ENCODE measurements around the gene BAD.
A peak's percentile ranks its signal among the peaks of the same experiment; 100 is the strongest.

Gene BAD

GRCh38 chr11:64241491-64242374, 42.7 kb downstream of the BAD start:
- peak; percentile 97 for DNase-seq

- no peak for DNase-seq
Observed at GRCh38 chr11:64241241-64241490, 43.3 kb downstream of the BAD start.

DNA sequence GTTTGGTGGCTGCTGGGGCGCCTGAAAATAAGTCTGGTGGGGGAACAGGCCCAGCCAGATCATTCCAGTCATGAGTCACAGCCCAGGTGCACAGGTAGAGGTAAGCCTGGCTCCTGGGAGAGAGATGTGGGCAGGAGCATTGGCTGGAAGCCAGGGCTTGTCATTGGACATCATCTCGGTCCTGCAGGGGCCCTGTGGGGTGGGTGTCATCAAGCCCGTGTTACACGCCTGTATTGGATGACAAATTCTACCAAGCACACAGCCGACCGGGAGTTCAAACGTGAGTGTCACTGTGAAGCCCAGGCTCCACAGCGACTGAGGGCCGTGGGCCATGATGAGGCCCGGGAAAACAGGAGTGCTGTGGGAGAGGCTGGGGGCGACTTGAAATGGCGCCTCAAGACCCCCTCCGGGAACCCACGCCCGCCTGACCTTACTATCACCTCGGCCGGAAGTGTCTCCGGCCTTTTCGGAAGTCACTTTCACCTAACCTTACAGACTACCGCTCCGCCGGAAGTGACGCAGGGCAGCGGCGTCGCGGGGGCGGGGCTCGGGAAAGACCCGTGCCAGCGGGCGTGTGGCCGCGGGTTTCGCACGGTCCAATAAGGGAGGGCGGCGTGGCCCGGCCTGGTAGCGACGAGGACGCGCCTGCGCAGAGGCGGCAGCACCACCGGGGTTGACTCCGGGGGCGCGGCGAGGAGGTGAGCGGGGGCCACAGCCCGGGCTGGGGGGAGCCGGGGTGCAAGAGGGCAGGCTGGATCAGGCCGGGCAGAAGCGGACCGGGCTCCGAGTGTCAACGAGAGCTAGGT, 43.8 kb downstream of the BAD start, which contains the start of gene FKBP2:
Gene FKBP2 (plus strand): TSS at position 661 of the 806 bp plus-strand sequence. CDS start 1,293 bp downstream, outside the sequence.
- peak; percentile 100 for DNase-seq

DNA sequence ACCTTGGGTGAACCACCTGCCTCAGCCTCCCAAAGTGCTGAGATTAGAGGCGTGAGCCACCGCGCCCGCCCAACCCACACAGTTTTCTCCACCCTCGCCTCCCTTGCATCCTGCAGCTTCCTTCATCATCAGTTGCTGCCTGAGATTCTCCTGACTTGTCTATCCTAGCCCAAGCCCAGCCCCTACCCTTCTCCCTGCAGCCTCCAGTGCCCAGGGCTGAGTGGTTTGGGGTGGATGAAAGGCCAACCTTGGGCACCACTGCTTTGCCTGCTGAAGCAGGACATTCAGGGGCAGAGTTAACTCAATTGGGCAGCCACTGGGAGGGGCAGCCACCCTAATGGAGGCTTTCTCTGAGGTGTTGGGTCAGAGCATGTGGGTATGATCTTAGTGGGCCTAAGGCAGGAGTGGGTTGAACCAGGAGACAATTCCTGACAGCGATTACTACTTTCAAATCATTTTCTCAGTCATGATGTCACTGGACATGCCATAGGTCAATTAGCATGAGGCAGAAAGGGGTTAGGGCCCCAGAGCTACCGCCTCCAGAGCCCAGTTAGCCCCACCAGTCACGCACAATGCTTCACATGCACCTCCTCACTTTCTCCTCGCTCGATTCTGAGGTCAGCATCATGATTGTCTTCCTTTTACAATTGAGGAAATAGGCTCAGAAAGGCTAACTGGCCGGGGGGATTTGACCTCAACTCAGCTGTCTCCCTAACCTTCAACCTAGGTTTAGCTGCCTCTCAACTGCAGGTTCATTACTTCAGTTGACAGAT, 44.6 kb downstream of the BAD start:
- no peak for DNase-seq

GRCh38 chr11:64238999-64239398, 45.5 kb downstream of the BAD start:
- DNase-seq = no peak

GRCh38 chr11:64238076-64238475, 46.4 kb downstream of the BAD start:
- no peak for DNase-seq

GRCh38 chr11:64237484-64237951, 46.9 kb downstream of the BAD start:
- no peak for DNase-seq

DNA sequence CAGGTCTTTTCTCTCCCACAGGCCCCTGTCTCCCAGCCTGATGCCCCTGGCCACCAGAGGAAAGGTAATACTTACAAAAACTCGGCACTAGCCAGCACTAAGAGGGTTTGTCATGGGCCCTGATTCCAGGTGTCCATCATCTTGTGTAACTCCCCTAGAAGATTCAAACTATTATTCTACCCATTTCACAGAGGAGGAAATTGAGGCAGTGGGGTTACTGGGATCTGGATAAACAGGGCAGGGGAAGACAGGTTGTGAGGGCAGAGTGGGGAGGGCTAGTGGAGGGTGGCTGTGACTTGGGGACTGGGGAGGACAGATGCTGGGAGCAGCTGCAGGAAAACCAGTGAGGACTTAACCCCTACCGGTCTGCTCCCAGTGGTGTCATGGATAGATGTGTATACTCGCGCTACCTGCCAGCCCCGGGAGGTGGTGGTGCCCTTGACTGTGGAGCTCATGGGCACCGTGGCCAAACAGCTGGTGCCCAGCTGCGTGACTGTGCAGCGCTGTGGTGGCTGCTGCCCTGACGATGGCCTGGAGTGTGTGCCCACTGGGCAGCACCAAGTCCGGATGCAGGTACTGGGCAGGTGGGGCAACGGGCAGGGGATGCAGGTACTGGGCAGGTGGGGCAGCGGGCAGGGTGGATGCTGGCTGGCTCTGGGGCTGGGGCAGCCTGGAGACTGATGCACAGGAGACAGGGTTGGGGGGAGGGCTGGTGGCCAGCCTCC, 48.9 kb downstream of the BAD start:
- DNase-seq = no peak

- peak; percentile 91 for DNase-seq
Observed at GRCh38 chr11:64234647-64235379, 49.7 kb downstream of the BAD start.

GRCh38 chr11:64233913-64234586, 50.4 kb downstream of the BAD start, which contains the start of gene VEGFB:
Gene VEGFB, plus strand, starts transcription at chr11:64234584. Its CDS starts 250 bp downstream, at chr11:64234834.
- DNase-seq = peak; percentile 86

DNA sequence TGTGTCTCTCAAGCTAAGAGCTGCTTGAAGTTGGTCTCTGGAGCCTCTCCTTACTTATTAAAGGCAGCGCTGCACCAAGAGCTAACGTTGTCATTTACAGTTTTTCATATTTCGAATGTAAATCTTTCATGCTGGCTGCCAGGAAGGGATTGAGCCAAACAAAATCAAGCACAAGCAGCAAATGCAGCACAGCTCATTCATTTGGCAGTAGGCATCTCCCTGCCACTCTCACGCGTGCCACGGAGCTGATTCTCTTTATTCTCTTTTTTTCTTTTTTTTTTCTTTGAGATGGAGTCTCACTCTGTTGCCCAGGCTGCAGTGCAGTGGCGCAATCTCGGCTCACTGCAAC, 51.5 kb downstream of the BAD start:
- no peak for DNase-seq

- DNase-seq = no peak
Observed at GRCh38 chr11:64232182-64232966, 52.1 kb downstream of the BAD start.

DNA sequence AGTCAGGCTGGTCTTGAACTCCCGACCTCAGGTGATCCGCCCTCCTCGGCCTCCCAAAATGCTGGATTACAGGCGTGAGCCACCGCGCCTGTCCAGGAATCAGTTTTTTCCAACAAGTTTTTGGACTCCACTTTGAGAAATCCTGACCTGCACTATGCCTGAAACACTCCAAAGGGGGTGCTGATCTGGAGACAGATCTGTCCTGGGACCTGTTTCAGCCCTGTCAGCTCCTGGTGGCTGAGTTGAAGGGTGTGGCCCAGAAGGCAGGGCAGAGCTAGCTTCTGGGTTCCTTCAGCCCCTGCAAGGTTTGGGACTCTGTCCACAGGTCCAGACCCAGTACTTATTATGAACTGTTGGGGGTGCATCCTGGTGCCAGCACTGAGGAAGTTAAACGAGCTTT, 52.9 kb downstream of the BAD start:
- no peak for DNase-seq

DNA sequence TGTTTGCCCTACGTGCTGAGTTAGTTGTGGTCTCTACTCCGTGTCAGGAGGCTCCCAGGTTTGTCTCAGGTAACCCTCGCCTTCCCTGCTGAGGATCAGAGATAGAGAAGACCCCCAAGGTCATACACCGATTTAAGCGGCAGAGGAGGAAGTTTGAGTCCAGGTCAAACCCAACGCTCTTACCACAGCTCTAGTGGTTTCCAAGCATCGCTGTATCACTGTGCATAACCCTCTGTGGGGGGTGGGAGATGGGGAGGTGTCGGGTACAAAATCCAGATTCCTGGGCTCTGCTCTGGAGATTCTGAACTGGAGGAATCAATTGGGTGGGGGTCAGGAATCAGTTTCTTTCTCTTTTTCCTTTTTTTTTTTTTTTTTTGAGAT, 53.5 kb downstream of the BAD start:
- no peak for DNase-seq

DNA sequence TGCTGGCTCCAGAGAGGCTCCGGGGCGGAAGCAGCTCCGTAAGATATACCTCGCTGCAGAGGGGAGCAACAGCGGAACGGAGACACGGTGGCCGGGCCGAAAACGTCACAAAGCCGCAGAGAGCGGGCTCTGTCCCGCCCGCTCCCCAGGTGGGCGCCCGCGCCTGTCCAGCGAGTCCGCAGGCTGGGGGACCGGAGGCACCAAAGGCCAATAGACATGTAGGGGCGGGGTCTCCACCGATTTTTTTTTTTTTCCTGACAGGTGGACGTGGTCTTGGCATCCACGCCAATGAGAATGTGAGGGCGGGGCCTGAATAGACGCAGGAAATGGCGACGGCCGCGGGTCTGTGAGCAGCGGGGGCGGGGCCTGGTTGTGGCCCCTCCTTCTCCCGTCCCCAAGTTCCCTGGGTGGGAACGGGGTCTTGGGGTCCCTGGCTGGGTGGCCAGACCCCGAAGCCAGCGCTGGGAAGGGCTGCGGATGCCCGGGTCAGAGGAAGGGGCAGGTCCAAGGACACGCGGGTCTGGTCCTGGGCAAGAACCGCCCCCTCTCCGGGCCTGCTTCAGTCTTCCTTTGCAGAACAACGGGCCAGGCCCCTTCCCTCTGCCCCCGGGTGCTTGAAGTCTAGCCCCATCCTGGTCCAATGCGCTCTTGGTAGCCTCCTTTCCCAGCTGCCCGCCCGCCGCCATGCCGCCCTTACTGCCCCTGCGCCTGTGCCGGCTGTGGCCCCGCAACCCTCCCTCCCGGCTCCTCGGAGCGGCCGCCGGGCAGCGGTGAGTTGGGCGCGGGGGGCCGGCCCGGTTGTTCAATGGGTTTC, 54.1 kb downstream of the BAD start, which contains the start of gene DNAJC4:
Gene DNAJC4 (plus strand): TSS at position 378 of the 814 bp plus-strand sequence. CDS start 307 bp downstream, at position 685.
- peak; percentile 89 for DNase-seq

- DNase-seq = no peak
Observed at GRCh38 chr11:64229744-64230170, 54.7 kb downstream of the BAD start.

- DNase-seq = no peak
Observed at GRCh38 chr11:64229090-64229743, 55.2 kb downstream of the BAD start.

- no peak for DNase-seq
Observed at GRCh38 chr11:64227405-64227956, 57.0 kb downstream of the BAD start.

Measured in 8988T (cell line).